Fibroblast of the aortic adventitia (primary cell): ENCODE data around the gene KLHL36. TPM values are rescaled to one million over a fixed set of nuclear protein-coding genes. Genes with fewer than 3 reads are reported as not detected.

Source experiments
- DNase-seq: peaks from one replicate; pipeline ENCODE4 v3.0.0-alpha.2; 2010; ENCODE audit warnings: low read depth
- H3K4me3 ChIP-seq: 2 replicates; pipeline ENCODE4 v1.5.1; 2011; ENCODE audit warnings: low read depth, mild to moderate bottlenecking, control low read depth, low read length, moderate library complexity
- CTCF ChIP-seq: IDR thresholded peaks from 2 replicates; pipeline ENCODE4 v1.5.1; 2011; ENCODE audit warnings: mild to moderate bottlenecking, low read length, control low read depth, inconsistent platforms; ENCODE audit not compliant: insufficient read depth
- total RNA-seq: library from RNA; depleted of rRNA; stranded (reverse); fragments of >200 nt; gene quantifications from 2 replicates; pipeline ENCODE4 v1.2.3, GENCODE V29; 2012; ENCODE audit warnings: low replicate concordance

The KLHL36 gene
- total RNA-seq, 1 donor = 50.5 TPM

GRCh38 chr16:84677017-84677803 lies 28.9 kb downstream of the KLHL36 start:
- TF ChIP-seq CTCF = no peak
- DNase-seq = no peak

GRCh38 chr16:84677849-84678248 lies 29.5 kb downstream of the KLHL36 start:
- no peak for DNase-seq
- H3K4me3 ChIP-seq = no peak overlapping the region
- TF ChIP-seq CTCF = no peak

More at GRCh38 chr16:84677017-84677803, 28.9 kb downstream of the KLHL36 start:
- H3K4me3 ChIP-seq = no peak overlapping the region

- no peak for DNase-seq
- no peak for TF ChIP-seq CTCF
- no peak overlapping the region for H3K4me3 ChIP-seq
Observed at GRCh38 chr16:84678541-84678940, 30.2 kb downstream of the KLHL36 start.

- no peak for DNase-seq
- TF ChIP-seq CTCF = no peak
- no peak overlapping the region for H3K4me3 ChIP-seq
Observed at GRCh38 chr16:84680165-84680842, 32.0 kb downstream of the KLHL36 start.

GRCh38 chr16:84680843-84681629 lies 32.7 kb downstream of the KLHL36 start:
- H3K4me3 ChIP-seq = no peak overlapping the region
- DNase-seq = no peak
- TF ChIP-seq CTCF = no peak

- DNase-seq = no peak
- no peak for TF ChIP-seq CTCF
Observed at GRCh38 chr16:84683691-84684591, 35.6 kb downstream of the KLHL36 start.

More at GRCh38 chr16:84683691-84684591, 35.6 kb downstream of the KLHL36 start:
- no peak overlapping the region for H3K4me3 ChIP-seq
